Adipose tissue (tissue), 3 donors: Measurements from ENCODE around the gene RHOBTB3. TPM values are rescaled to one million over a fixed set of nuclear protein-coding genes. Genes with fewer than 3 reads are reported as not detected.
"Not testable (repeated sequence)": the region's sequence is repeated elsewhere in the genome, so short reads cannot be mapped to it uniquely, and the experiment has no call there.

Source experiments
- H3K27ac ChIP-seq: one replicate; pipeline ENCODE4 v1.5.1; 2013; ENCODE audit warnings: low read depth, low read length
- WGBS, 3 donors: extraction: QIAGEN DNeasy Blood & Tissue Kit; methylation state at CpG; one replicate each; pipeline ENCODE4 v1.1.7; 2013; 5-methylcytosine and 5-hydroxymethylcytosine counted together
- polyA plus RNA-seq, 3 donors: library from polyadenylated mRNA; stranded (reverse); fragments of 200-250 nt; gene quantifications; one replicate each; pipeline ENCODE4 v1.2.3, GENCODE V29; 2013
- donor health status: healthy with polysubstance abuse.
- donor health status: Bipolar disorder and iron deficiency.
- donor health status: healthy.

The RHOBTB3 gene
- polyA plus RNA-seq, 3 donors, result 75.1 to 81.4 (median 77.9) TPM

DNA sequence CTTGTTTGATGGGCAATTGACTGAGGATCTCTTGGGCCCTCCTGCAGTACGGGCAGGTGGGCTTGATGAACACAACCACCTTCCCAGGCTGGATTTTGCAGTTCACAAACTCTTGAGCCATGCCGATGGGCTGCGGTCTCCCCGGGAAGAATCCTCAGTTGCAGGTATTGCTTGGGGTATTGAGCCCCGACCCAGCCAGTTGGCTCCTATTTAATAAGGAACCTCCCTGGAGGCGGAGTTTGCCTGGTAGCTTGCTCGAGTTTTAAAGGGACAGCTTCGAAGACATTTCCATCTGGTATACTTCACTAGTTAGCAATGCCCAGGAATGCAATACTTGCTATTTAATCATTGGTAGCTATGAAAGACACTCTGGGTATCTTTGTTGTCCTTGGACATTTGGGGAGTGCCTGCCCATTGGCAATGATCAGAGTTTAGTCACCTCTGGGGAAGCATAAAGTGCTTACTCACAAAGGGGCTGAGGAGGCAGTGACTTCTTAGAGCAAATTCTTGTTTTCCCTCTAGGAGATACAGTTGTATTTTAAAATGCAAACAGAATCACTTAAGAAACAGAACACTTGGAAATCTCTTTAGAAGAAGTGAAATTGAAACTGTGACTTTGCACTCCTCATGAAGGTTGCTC is 91.5 kb downstream of the RHOBTB3 start, which contains the start of gene GLRX:
TSS of gene GLRX (minus strand) at position 185 of the 640 bp plus-strand sequence. CDS start at position 121, 64 bp downstream.
- H3K27ac ChIP-seq, result peak within 1 kb of the TSS; percentile 87
- 0% methylated on average over 8 of the region's 8 CpGs for WGBS, 3 donors

DNA sequence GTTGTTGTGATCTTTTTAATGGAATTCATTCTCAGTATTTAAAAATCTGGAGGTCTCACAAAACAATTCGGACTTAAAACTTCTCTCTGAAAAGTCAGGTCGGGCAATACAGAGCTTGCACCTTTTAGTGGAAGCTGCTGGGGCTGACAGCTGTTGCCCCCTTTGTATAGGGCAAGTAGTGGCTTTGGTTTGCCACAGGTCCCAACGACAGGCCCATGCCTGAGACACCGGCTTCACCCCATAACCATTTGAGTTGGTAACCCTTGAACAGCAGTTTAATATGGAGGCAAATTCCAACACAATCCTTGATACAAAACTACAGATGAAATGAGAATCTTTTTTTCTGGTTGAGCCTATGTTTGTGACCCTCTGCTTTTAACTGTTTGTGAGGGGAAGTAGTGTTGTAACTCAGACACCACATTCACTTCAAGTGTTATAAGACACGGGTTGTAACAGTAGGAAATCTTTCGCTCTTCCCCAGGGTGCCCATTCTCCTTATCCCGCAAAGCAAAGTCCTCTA is 92.1 kb downstream of the RHOBTB3 start:
- WGBS, 3 donors, result 25 to 69% (median 26%) methylated on average over 7 of the region's 7 CpGs

DNA sequence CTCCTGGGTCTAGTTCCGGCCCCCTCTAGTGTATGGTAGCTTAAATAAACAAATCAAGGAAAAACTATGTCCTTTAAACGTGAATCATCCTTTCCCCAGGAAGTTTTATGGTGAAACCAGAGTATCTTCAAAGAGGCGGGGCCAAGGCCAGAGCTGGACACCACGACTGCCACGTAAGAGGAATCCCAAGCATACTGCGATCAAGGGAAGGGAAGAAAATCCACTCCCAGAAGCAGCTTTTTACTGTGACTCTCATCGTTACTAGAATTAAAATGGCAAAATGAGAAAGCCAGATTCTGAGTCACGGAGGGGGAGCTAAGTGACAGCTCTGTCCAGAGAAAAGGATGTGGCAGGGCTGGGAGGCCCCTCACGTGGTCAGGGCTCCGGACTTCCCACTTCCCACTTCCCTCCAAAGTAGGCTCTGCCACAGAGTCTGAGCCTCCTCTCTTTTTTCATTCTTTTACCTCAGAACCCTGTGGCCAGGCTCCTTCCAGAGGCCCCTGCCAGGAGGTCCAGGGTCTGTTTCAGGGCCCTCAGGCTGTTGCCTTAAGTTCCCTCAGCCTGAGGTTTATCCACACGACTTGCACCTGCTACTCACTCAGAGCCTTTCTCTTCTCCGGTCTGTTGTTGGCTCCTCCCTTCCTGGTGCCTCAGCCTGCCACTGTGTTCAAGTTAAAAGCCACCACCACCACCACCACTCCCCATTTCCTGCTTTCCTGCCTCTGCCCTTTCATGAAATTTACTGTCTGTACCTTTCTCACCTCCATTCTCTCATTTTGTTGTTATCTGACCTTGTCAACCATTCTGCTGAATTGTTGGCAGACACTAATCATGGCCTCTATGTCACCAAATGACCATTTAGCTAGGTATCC is 92.8 kb downstream of the RHOBTB3 start:
- peak overlapping the region; percentile 1 for H3K27ac ChIP-seq

More for the DNA sequence above, 92.1 kb downstream of the RHOBTB3 start:
- H3K27ac ChIP-seq, result peak overlapping the region; percentile 87

GRCh38 chr5:95824747-95825146 is 93.6 kb downstream of the RHOBTB3 start:
- WGBS, 3 donors, result 89 to 95% (median 91%) methylated on average over 5 of the region's 5 CpGs

More for the DNA sequence above, 92.8 kb downstream of the RHOBTB3 start:
- WGBS, 3 donors, result 9 to 60% (median 12%) methylated on average over 12 of the region's 12 CpGs

GRCh38 chr5:95825495-95825894 is 94.4 kb downstream of the RHOBTB3 start:
- 45 to 68% (median 53%) methylated on average over 3 of the region's 3 CpGs for WGBS, 3 donors

More at GRCh38 chr5:95824747-95825146, 93.6 kb downstream of the RHOBTB3 start:
- no peak overlapping the region for H3K27ac ChIP-seq

GRCh38 chr5:95826949-95827891 is 96.1 kb downstream of the RHOBTB3 start:
- 73 to 90% (median 83%) methylated on average over 10 of the region's 10 CpGs for WGBS, 3 donors
- no peak overlapping the region for H3K27ac ChIP-seq

More at GRCh38 chr5:95825495-95825894, 94.4 kb downstream of the RHOBTB3 start:
- no peak overlapping the region for H3K27ac ChIP-seq

- 57 to 88% (median 66%) methylated on average over 3 of the region's 3 CpGs for WGBS, 3 donors
- H3K27ac ChIP-seq, result no peak overlapping the region
Observed at GRCh38 chr5:95827892-95828246, 96.7 kb downstream of the RHOBTB3 start.

DNA sequence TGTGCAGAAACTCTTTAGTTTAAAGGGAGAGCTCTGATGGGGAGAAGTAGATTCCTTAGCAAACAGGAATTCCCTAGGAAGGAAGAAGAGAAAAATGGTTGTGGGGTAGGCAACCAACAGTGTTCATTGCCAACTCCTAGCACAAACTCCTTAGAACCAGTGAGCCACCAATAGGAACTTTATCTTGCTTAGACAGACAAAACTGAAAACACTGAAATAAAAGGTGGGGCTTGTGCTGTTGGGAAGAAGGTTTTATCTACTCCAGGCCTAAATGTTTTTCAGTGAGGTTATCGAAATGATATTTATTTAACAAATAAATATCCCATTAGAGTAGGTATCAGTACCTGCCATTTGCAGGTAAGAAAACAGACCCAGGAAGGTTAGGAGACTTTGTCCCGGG is 99.1 kb downstream of the RHOBTB3 start:
- 88 to 98% (median 89%) methylated on average over 2 of the region's 2 CpGs for WGBS, 3 donors
- H3K27ac ChIP-seq, result no peak overlapping the region

DNA sequence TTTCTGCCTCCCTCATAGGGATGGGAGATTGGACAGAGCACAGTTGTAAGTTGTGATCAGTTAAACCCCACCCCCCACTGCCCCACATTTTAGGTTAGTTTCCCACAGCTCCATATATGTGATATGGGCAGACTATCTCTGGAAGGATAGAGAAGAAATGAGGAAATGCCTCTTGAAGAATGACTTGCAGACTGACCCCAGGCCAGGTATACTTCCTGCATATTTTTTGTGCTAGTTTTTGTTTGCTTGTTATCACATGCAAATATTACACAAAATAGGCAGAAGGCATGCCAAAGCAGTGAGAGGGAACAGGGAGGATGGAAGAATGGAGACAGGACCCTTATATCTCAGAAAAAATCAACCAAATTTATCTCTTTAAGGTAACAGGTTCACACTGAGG is 101.5 kb downstream of the RHOBTB3 start:
- H3K27ac ChIP-seq, result no peak overlapping the region

- 21 to 61% (median 28%) methylated on average over 10 of the region's 10 CpGs for WGBS, 3 donors
Observed at GRCh38 chr5:95835682-95836385, 104.7 kb downstream of the RHOBTB3 start.

DNA sequence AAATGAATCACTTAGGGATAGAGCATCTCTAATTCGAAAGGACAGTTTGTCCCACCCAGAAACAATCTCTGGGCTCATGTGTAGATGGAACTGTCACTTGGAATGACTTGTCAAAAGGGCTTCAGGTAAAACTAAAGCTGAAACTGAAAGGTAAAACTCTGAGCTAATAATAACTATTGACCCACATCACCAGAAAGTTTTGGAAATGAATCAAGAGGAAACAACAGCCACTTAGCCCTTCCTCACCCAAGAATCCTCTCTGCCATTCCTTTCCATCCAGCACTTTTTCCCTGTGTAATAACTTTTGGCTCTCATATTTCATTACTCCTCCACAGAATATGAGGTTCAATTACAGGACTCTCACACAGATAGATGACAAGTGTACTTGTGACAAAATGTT is 105.4 kb downstream of the RHOBTB3 start:
- no peak overlapping the region for H3K27ac ChIP-seq
- WGBS, 3 donors, result 78 to 96% (median 86%) methylated on average over 1 of the region's 1 CpG

More at GRCh38 chr5:95835682-95836385, 104.7 kb downstream of the RHOBTB3 start:
- peak overlapping the region; percentile 17 for H3K27ac ChIP-seq

GRCh38 chr5:95836971-95837370 is 105.8 kb downstream of the RHOBTB3 start:
- WGBS, 3 donors, result 92 to 96% (median 96%) methylated on average over 4 of the region's 4 CpGs
- not testable (repeated sequence) for H3K27ac ChIP-seq

DNA sequence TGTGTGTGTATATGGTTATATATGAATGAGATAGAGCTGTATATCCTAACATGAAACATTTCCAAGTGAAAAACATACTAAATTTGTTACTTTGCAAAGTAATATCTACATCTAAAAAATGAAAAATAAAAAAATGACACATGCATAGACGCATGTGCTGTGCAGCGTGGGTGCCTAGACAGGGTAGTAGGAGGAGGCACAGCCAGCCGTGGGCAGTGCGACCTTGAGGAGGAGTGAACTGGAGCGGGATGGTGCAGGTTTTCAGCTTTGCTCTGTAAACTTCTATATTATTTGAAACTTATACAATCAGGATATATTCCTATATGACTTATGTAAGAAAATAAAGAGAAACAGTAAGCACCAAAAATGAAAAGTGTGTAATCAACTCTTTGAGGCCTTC is 106.4 kb downstream of the RHOBTB3 start:
- 76 to 98% (median 97%) methylated on average over 5 of the region's 5 CpGs for WGBS, 3 donors
- H3K27ac ChIP-seq, result no peak overlapping the region

GRCh38 chr5:95838001-95838520 is 106.9 kb downstream of the RHOBTB3 start:
- no peak overlapping the region for H3K27ac ChIP-seq
- 89 to 98% (median 94%) methylated on average over 8 of the region's 8 CpGs for WGBS, 3 donors

- 84 to 92% (median 90%) methylated on average over 1 of the region's 1 CpG for WGBS, 3 donors
- no peak overlapping the region for H3K27ac ChIP-seq
Observed at GRCh38 chr5:95838556-95838955, 107.4 kb downstream of the RHOBTB3 start.

GRCh38 chr5:95839658-95840057 is 108.5 kb downstream of the RHOBTB3 start:
- H3K27ac ChIP-seq, result no peak overlapping the region
- WGBS, 3 donors, result 71 to 78% (median 77%) methylated on average over 2 of the region's 2 CpGs

- H3K27ac ChIP-seq, result no peak overlapping the region
- 59 to 82% (median 81%) methylated on average over 1 of the region's 1 CpG for WGBS, 3 donors
Observed at GRCh38 chr5:95840956-95841705, 110.0 kb downstream of the RHOBTB3 start.
